ENCODE data around the gene CDK5RAP2. TPM values are rescaled to one million over a fixed set of nuclear protein-coding genes. Genes with fewer than 3 reads are reported as not detected.
A peak's percentile ranks its signal among the peaks of the same experiment; 100 is the strongest.
"Not testable (repeated sequence)": the region's sequence is repeated elsewhere in the genome, so short reads cannot be mapped to it uniquely, and the experiment has no call there.

The CDK5RAP2 gene
- polyA plus RNA-seq (ENCODE audit: insufficient read length) = 50.1 TPM

DNA sequence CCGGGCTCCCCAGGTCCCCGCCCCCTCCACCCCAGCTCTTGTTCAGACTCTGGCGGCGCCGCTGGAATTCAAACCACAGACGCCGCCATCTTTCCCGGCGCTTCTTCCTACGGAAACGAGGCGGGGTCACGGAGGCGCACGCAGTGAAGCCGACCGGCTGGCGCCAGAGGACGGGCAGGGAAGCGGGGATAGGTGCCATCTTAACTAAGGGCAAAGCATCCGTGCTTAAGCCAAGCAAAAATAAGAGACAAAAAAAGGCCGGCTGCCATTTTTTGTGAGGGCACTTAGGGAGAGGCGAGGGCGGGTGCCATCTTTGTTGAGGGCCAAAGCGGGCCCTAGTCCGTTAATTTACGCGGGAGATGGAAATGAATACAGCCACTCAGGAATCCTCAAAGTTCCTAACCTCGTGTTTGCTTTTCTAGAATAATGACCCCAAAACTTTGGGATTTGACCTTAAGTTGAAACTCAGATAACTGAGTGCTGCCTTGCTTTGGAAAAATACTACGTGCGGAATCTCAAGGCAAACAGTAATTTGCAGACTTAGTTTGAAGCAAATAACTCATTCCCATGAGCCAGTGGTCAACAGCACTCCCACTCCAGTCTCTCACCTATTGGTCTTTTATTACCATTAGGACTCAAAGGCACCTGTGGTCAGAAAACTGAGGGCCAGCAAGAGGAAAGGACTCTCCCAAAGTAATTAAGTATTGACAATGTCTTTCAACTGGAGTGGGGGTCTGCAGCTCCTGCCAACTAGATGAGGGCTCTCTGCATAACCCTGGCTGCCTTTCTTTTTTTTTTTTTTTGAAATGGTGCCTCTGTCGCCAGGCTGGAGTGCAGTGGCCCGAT is at the start of gene CDK5RAP2:
Gene CDK5RAP2, minus strand, starts transcription at position 117 of the 846 bp plus-strand sequence. CDS start 189 bp downstream, outside the sequence.
- peak; percentile 96 for DNase-seq (ENCODE audit: low read depth)

DNA sequence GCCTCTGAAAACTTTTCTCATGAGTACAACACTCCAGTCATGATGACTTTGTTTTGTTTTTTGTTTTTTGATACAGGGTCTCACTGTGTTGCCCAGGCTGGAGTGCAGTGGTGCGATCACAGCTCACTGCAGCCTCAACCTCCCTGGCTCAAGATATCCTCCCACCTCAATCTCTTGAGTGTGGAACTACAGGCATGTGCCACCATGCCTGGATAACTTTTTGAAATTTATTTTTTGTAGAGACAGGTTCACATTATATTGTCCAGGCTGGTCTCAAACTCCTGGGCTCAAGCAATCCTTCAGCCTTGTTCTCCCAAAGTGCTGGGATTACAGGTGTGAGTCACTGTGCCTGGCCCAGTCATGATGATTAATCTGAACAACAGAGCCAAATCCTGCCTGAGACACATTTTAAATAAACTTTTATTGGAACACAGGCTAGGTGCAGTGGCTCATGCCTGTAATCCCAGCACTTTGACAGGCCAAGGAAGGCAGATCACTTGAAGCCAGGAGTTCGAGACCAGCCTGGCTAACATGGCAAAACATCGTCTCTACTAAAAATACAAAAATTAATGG is 49.0 kb upstream of the CDK5RAP2 start:
- DNase-seq (ENCODE audit: low read depth) = not testable (repeated sequence)

DNA sequence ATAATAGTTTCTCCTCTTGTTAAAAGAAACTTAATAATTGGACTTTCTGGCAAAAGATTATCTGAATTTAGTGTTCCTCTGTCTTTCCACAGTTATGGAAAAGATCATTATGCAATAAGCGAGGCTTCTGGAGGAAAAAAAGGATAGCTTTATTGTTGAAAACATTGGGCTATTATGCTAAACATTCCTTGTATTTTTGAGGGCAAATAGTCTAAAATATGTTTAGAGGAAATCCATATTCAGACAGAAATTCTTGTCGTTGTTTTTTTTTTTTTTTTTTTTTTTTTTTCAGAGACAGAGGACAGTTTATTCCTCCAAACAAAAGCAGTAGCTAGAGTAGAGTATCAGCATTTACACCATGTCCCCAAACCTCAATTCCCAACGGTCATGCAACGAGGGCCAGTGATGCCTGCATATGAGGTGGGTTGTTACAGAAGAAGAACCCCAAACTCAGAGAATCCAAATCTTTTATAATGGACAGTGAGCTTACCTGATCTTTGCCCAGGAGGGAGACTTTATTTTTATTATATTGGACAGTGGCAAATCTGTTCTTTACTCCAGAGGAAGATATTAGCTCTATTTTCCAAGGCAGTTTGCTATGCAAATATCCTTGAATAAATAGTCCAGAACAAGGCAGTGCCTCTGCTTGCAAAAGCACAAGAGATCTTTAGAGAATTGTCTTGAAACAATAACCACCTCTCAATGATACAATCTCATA is 48.4 kb upstream of the CDK5RAP2 start:
- no peak for DNase-seq (ENCODE audit: low read depth)

DNA sequence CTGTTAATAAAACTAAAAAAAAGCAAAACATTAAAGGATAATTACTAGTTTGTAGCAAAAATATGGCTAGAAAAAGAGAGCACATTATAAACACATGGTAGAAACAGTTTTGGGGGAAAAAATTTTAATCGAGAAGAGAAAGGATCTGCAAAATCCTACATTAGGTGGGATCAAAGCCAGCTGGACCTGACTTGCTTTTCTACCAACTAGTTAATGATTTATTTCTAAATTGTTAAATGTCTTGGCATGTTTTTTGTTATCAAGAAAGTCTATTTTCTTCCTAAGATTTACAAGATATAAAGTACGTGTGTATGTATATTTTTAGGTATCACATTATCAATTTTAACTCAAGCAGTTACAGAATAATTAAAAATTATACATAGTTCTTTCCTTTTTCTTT is 47.1 kb upstream of the CDK5RAP2 start:
- DNase-seq (ENCODE audit: low read depth) = no peak

DNA sequence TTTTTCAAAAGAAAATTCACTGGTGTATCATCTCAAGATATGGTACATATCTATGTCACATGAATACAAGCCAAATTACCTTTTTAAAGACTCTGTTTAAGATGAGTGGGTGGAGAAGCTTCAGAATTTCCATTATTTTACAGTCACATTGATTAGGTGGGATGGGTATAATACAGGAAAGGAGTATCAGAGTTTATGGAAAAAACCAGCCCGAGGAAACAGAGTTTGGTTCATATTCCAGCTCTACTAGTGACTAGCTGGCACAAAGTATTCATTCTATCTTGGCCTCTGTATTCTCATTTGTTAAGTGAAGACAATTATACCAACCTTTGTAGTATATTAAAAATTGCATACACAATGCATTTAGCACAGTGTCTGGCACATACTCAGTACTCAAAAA is 46.5 kb upstream of the CDK5RAP2 start:
- DNase-seq (ENCODE audit: low read depth) = no peak

DNA sequence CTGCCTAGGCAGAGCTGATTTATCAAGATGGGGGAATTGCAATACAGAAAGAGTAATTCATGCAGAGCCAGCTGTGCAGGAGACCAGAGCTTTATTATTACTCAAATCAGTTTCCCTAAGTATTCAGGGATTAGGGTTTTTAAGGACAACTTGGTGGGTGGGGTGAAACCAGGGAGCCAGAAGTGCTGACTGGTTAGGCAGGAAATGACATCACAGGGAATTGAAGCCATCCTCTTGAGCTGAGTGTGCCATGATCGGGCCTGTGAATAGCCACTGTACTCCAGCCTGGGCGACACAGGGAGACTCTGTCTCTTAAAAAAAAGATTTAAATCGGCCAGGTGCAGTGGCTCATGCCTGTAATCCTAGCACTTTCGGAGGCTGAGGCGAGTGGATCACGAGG is 45.3 kb upstream of the CDK5RAP2 start:
- no peak for DNase-seq (ENCODE audit: low read depth)

DNA sequence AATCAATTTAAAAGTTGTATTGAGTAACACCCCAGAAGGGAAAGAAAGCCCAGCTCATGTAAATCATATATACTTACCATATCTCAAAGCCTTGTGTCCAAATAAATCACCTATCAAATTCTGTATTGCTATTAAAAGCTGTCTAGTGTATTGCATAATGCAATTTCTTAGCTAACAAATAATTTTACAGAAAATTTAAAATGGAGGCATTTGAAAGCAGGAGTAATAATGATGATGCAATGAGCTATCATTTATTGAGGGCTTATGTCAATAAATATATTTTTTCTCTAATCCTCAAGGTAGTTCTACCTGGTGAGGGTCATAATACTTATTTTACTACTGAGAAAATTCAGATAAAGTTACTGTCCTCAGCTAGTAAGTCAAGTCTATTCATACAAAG is 42.8 kb upstream of the CDK5RAP2 start:
- no peak for DNase-seq (ENCODE audit: low read depth)

DNA sequence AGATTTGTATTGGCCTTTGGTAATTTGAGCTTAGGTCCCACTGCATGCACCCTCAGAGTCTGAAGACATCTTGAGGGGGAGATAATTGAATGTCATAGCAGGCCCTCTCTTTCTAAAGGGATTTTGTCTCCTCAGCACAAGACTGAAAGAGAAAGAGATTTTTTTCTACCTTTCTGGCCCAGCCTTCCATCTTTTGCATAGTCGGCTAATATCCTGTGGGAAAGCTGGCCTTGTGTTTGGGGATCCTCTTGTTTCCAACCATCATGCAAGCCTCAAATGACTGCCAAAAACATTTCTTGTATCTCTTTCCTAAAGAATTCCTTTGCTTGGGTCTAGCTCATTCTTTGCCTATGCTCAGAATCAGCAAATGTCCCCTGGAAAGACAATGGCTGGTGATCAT is 42.0 kb upstream of the CDK5RAP2 start:
- no peak for DNase-seq (ENCODE audit: low read depth)

DNA sequence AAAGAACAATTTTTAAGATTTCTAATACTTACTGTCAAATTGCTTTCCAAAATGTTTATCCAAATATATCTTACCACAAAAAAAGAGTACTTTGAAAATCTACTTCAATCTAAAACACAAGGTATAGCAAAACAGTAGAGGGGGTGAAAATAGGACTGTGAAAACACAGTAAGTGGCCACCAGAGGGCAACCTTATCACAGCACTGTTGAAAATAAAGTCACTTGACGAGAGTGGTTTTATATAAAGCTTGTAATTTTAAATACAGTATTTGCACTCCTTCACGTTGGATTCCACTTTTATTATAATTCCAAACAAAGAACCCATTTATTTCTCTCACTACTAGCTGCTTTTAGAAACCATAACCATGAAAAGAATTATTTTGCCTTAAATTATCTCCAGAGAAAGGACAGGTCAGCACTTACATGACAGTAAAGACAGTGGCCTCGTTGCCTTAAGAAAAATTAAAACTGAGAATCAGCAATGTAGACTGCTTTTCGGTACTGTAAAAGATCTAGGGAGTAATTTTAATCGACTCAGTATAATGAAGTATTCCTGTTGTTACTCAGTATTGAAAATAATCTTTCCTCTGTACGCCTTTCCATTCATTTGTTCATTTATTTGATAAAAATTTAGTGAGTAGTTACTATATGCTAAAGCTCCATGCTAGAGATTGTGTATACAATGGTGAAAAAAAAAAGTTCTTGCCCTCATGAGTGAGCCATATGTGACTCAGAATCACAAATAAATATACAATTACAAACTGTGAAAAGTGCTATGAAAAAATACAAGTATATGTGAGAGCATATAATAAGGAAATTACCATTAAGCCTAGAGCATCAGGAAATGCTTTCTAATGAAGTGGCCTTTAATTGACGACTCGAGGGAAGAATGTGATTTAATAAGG is 40.0 kb upstream of the CDK5RAP2 start:
- peak; percentile 28 for DNase-seq (ENCODE audit: low read depth)

DNA sequence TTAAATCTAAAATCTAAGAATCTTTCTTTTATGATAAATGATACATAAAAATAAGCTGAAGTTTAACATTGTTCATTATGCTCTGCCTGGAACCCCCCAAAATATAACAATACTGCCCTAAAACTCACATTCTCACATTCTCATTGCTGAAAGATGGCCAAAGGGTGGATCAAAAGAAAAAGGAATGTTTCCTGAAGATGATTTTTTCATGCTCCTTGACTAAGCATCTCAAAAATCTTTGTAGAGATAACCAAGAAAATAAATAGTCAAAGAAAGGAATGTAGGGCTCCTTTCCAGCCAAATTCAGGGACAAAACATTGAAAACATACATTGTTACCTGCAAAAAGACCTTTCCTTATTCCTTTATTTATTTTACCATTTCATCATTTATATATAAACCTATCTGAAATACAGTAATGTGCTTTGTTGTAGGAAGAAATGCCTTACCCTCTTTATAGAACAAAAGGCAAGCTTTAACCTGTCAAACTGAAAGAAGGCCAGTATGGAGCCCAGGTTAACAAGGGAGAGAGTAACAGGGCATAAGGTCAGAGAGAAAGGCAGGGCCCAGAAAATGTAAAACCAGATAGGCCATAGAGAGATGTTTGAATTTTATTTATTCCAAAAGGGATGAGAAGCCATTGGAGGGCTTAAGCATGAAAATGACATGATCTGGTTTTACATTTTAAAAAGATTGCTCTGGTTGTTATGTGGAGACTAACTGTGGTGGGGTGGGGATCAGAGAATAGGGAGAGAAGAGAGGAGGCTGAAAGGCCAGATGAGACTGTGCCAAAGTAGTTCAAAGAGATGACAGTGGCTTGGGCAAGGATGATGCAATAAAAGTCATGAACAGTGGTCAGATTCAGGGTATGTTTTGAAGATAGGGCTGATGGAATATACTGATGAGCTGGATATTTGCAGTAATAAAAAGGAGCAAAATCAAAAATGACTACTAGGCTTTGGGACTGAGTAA is 37.3 kb upstream of the CDK5RAP2 start:
- no peak for DNase-seq (ENCODE audit: low read depth)

DNA sequence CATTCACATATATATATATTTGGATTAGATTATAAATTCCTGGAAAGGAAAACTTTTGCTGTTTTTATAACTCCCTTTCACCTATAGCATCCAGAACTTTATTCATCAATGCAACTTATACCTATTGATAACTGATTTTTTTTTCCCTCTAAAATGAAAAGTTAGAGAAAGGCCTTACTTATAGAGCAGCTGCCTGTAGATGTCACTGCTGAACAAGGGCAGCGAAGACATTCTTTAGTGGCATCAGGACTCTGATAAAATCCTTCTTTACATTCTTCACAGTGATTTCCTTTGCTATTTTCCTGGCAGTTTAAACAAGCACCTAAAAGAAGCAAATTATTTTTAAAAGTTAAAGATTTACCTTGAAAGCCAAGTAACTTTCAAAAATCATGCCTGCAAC is 32.3 kb upstream of the CDK5RAP2 start:
- DNase-seq (ENCODE audit: low read depth) = no peak

DNA sequence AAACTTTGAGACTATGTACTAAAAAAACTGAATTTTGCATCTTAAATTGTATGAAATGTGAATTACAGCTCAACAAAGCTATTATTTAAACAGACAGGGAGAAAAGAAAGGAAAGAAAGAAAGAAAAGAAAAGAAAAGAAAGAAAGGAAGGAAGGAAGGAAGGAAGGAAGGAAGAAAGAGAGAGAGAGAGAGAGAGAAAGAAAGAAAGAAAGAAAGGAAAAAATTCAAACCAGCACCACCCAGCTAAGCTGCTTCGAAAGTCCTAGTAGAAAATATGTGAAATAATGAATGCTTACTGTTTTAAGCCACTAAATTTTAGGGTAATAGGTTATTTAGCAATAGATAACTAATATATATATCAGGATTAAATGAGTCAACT is 31.7 kb upstream of the CDK5RAP2 start:
- no peak for DNase-seq (ENCODE audit: low read depth)

DNA sequence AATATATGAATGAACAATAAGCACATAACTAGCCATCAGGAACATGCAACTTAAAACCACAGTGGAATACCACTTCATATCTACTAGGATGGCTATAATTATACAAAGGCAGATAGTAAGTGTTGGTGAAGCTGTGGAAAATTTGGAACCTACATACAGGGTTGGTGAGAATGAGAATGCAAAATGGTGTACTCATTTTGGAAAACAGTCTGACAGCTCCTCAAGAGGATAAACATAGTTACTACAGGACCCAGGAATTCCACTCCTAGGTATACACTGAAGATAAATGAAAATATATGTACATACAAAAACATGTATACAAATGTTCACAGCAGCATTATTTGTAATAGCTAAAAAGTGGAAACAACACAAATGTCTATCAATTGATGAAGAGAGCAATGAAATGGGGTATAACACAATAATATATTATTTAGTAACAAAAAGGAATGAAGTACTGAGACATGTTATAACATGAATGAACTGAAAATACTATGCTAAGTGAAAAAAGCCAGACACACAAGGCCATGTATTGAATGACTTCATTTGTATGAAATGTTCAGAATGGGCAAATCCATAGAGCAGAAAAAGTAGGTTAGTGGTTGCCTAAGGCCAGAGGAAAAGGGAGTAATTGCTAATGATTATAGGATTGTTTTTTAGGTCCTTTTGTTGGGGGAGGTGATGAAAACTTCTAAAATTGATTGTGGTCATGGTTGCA is 31.2 kb upstream of the CDK5RAP2 start:
- DNase-seq (ENCODE audit: low read depth) = no peak

DNA sequence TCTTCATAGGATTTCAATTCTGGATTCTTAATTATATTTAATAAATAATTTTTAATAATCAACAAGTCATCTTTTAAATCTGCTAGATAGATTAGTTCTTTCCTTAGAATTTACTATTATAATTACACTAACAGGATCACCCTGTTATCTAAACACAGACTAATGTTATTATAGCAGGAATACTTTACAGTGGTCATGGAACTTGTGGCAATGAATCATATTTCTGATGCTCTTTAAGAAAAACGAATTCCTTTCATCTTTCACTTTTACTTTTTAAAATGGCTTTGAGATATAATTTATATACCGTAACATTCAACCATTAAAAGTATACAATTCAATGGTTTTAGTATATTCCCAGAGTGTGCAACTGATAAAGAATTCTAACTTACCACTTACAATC is 29.7 kb upstream of the CDK5RAP2 start:
- no peak for DNase-seq (ENCODE audit: low read depth)

DNA sequence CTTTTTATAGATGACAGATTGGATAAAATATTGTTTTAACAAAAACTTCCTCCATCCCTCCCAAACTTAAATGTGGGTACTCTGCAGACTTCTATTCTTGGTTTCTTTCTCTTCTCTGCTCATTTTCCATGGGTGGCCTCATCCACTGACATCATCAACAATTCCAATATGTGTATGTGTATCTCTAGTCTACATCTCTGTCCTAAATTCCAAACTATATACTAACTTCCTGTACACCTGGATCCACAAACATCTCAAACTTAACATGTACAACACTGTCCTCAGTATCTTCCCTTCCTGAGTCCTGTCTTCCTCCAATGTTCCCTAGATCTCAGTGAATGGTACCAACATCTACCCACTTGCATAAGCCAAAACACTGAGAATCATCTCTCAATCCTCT is 28.5 kb upstream of the CDK5RAP2 start:
- no peak for DNase-seq (ENCODE audit: low read depth)

DNA sequence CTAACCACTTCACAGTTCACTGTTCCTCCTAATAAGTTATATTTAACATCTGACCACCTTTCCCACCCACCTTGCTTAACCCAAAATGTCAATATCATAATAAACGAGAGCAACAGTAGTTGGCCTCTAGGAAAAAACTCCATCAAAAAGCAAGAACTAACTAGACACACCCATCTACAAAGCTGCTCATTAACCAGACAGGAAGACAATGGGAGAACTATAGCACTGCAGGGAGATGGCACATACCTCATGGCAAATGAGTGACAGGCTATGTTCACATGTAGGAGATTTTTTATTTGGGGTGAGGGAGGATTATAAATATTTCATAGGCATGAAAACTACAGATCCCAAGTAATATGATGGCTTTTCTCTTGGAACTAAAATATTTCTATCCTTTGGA is 23.6 kb upstream of the CDK5RAP2 start:
- no peak for DNase-seq (ENCODE audit: low read depth)

DNA sequence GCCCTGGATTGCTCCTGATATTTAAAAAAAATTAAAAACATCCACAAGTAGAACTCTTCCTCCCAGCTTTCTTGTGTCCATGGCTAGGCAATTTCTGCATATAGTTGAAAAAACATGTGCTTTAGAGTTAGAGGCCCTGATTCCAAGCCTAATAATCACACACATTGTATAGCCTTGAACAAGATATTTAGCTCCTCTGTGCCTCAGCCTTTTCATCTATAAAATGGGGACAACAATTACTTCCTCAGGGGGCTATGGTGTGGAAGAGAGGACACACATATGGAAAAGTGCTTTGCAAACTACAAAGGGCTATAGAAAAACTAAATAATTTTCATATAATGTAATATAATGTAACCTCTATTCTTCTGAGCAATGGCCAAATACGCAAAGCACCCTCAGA is 23.0 kb upstream of the CDK5RAP2 start:
- no peak for DNase-seq (ENCODE audit: low read depth)

DNA sequence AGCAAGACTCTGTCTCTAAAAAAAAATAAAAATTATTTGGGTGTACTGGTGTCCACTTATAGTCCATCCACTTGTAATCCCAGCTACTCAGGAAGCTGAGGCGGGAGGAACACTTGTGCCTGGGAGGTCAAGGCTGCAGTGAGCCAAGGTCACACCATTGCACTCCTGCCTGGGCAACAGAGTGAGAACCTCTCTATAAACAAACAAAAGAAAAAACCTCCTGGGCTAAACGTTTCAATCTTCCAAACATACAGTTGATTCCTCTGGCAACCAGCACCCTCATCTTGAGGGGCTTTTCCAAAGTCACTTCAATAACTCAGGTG is 13.9 kb upstream of the CDK5RAP2 start:
- DNase-seq (ENCODE audit: low read depth) = no peak

DNA sequence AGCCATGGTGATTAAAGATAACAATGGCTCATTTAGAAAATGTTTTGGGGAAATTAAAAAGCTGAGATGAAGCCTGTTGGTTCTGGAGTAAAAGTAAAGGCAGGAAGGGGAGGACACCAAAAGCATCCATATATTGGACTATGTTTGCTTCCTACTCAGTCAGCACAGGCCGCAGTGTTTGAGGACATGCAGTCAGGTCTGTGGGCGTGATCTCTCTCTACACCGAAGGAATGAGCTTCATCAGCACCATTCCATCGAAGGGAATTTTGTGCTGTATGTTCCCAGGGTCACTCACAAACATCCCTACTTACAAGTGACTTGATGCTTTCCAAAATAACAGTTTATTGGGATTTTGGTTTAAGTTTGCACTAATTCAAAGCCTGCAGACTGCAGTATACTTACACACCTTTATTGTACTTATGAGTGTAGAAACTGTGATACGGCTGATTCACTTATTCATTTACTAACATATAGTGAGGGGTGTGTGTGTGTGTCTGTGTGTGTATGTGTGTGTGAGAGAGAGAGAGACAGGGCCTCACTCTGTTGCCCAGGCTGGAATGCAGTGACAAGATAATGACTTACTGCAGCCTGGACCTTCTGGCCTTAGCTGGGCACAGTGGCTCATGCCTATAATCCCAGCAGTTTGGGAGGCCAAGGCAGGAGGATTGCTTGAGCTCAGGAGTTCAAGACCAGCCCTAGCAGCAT is 13.4 kb upstream of the CDK5RAP2 start:
- DNase-seq (ENCODE audit: low read depth) = no peak
